HG03575 (cell line): ENCODE results near the gene GBP7.
"Not testable (repeated sequence)": the region's sequence is repeated elsewhere in the genome, so short reads cannot be mapped to it uniquely, and the experiment has no call there.

Experiments
- ATAC-seq: cut with Tn5 transposase; IDR thresholded peaks from one replicate; pipeline ENCODE4 v1.9.1; 2021; ENCODE audit not compliant: unreplicated experiment, insufficient number of reproducible peaks, low FRiP score; ENCODE audit errors: extremely low read depth

Gene GBP7

GRCh38 chr1:89175601-89176256, at the start of gene GBP7:
Gene GBP7, minus strand, starts transcription at chr1:89176003. Its CDS starts 4,068 bp downstream, at chr1:89171935.
- no peak for ATAC-seq

- no peak for ATAC-seq
Measured at GRCh38 chr1:89221341-89221740, 45.5 kb upstream of the GBP7 start.

- ATAC-seq, result not testable (repeated sequence)
Measured at GRCh38 chr1:89219851-89220250, 44.0 kb upstream of the GBP7 start.

GRCh38 chr1:89218941-89219340, 43.1 kb upstream of the GBP7 start:
- not testable (repeated sequence) for ATAC-seq

GRCh38 chr1:89213347-89213746, 37.5 kb upstream of the GBP7 start:
- ATAC-seq, result no peak

- ATAC-seq, result no peak
Measured at GRCh38 chr1:89211035-89211634, 35.3 kb upstream of the GBP7 start.

GRCh38 chr1:89206373-89206772, 30.6 kb upstream of the GBP7 start:
- no peak for ATAC-seq

GRCh38 chr1:89203166-89203565, 27.4 kb upstream of the GBP7 start:
- ATAC-seq, result no peak

GRCh38 chr1:89201106-89201794, 25.4 kb upstream of the GBP7 start:
- ATAC-seq, result peak; percentile 88

GRCh38 chr1:89200663-89201062, 24.9 kb upstream of the GBP7 start:
- ATAC-seq, result no peak

- no peak for ATAC-seq
Measured at GRCh38 chr1:89199525-89200031, 23.8 kb upstream of the GBP7 start.

- no peak for ATAC-seq
Measured at GRCh38 chr1:89198491-89199072, 22.8 kb upstream of the GBP7 start, which contains the start of gene GBP4. Gene GBP4, minus strand, starts transcription at chr1:89198942. Its CDS starts 108 bp downstream, at chr1:89198834.

- ATAC-seq, result no peak
Measured at GRCh38 chr1:89198081-89198480, 22.3 kb upstream of the GBP7 start.

- no peak for ATAC-seq
Measured at GRCh38 chr1:89195476-89195875, 19.7 kb upstream of the GBP7 start.

GRCh38 chr1:89191314-89191713, 15.5 kb upstream of the GBP7 start:
- no peak for ATAC-seq

- no peak for ATAC-seq
Measured at GRCh38 chr1:89190017-89190416, 14.2 kb upstream of the GBP7 start.

- ATAC-seq, result no peak
Measured at GRCh38 chr1:89179343-89179742, 3.5 kb upstream of the GBP7 start.

- no peak for ATAC-seq
Measured at GRCh38 chr1:89176971-89177370, 1.2 kb upstream of the GBP7 start.

- ATAC-seq, result no peak
Measured at GRCh38 chr1:89174491-89174890, 1.3 kb downstream of the GBP7 start.
